ENCODE measurements around the gene CENPU. TPM values are rescaled to one million over a fixed set of nuclear protein-coding genes. Genes with fewer than 3 reads are reported as not detected.
"Not testable (repeated sequence)": the region's sequence is repeated elsewhere in the genome, so short reads cannot be mapped to it uniquely, and the experiment has no call there.

CENPU gene
- total RNA-seq, 4 donors from 2014 or later, result 1.8 to 3.5 (median 1.9) TPM; not detected in 1

GRCh38 chr4:184664445-184665210, 69.3 kb downstream of the CENPU start:
- H3K9me3 ChIP-seq, result no peaks in the 10 kb centered on the region
- H3K27me3 ChIP-seq, result no peaks in the 10 kb centered on the region
- no peaks in the 10 kb centered on the region for H3K4me1 ChIP-seq
- no peak overlapping the region for H3K27ac ChIP-seq
- DNase-seq, result no peak
- no peak overlapping the region for H3K4me3 ChIP-seq (replicated peaks in 1 of 3)
- TF ChIP-seq CTCF (IDR thresholded peaks at IDR 0.05), result no peak
- no peak for TF ChIP-seq POLR2A (IDR thresholded peaks at IDR 0.05)
- WGBS, 2 donors, result 72 to 73% methylated on average over 6 of the region's 6 CpGs
- intact Hi-C loops (cut with DNase I), result no loop called here
- peaks cover 0 to 8% of the 10 kb centered on the region in 2 donors for H3K36me3 ChIP-seq

GRCh38 chr4:184662236-184662635, 71.7 kb downstream of the CENPU start:
- no peak for TF ChIP-seq POLR2A (IDR thresholded peaks at IDR 0.05)
- TF ChIP-seq CTCF (IDR thresholded peaks at IDR 0.05), result no peak
- Histone ChIP-seq H3K27me3 (no peaks in the 10 kb centered on the region), H3K27ac (no peak overlapping the region), H3K4me3 (replicated peaks in 1 of 3) (no peak overlapping the region), H3K9me3 (no peaks in the 10 kb centered on the region), H3K4me1 (no peaks in the 10 kb centered on the region), H3K36me3 (no peaks in the 10 kb centered on the region)
- intact Hi-C loops (cut with DNase I), result no loop called here
- 80 to 81% methylated on average over 1 of the region's 1 CpG for WGBS, 2 donors
- DNase-seq, result no peak

GRCh38 chr4:184660978-184661377, 72.9 kb downstream of the CENPU start:
- no peak for DNase-seq
- intact Hi-C loops (cut with DNase I), result no loop called here
- no peak for TF ChIP-seq CTCF (IDR thresholded peaks at IDR 0.05)
- no peak for TF ChIP-seq POLR2A (IDR thresholded peaks at IDR 0.05)

GRCh38 chr4:184657820-184658219, 76.1 kb downstream of the CENPU start:
- intact Hi-C loops (cut with DNase I); H3K9me3 ChIP-seq; H3K27ac ChIP-seq; H3K27me3 ChIP-seq; H3K36me3 ChIP-seq; H3K4me1 ChIP-seq; DNase-seq; H3K4me3 ChIP-seq (replicated peaks in 1 of 3): not testable (repeated sequence)
- 98% methylated on average over 9 of the region's 9 CpGs for WGBS, 2 donors

More at GRCh38 chr4:184660978-184661377, 72.9 kb downstream of the CENPU start:
- no peaks in the 10 kb centered on the region for H3K36me3 ChIP-seq
- H3K4me3 ChIP-seq (replicated peaks in 1 of 3), result no peak overlapping the region
- H3K27ac ChIP-seq, result no peak overlapping the region
- no peaks in the 10 kb centered on the region for H3K27me3 ChIP-seq
- H3K9me3 ChIP-seq, result no peaks in the 10 kb centered on the region
- H3K4me1 ChIP-seq, result no peaks in the 10 kb centered on the region

GRCh38 chr4:184657144-184657543, 76.8 kb downstream of the CENPU start:
- Histone ChIP-seq H3K27me3 (no peaks in the 10 kb centered on the region), H3K4me1 (no peaks in the 10 kb centered on the region), H3K27ac (no peak overlapping the region), H3K4me3 (replicated peaks in 1 of 3) (no peak overlapping the region), H3K9me3 (no peaks in the 10 kb centered on the region), H3K36me3 (no peaks in the 10 kb centered on the region)
- no peak for DNase-seq
- TF ChIP-seq POLR2A (IDR thresholded peaks at IDR 0.05), result no peak
- no peak for TF ChIP-seq CTCF (IDR thresholded peaks at IDR 0.05)
- intact Hi-C loops (cut with DNase I), result no loop called here
- WGBS, 2 donors, result 88 to 90% methylated on average over 3 of the region's 3 CpGs

Measured in thyroid gland (tissue), 4 donors.